HG03342 (cell line): ENCODE data around the gene ETV1.
A peak's percentile ranks its signal among the peaks of the same experiment; 100 is the strongest.

Experiments used
- ATAC-seq: cut with Tn5 transposase; IDR thresholded peaks from one replicate; pipeline ENCODE4 v1.9.1; 2021; ENCODE audit warnings: mild to moderate bottlenecking, moderate library complexity; ENCODE audit not compliant: unreplicated experiment

ETV1 gene

GRCh38 chr7:13886356-13886755 lies 103.1 kb downstream of the ETV1 start:
- no peak for ATAC-seq

- ATAC-seq, result no peak
These were observed 107.4 kb downstream of the ETV1 start for GRCh38 chr7:13882051-13882450.

- ATAC-seq, result no peak
These were observed 108.7 kb downstream of the ETV1 start for GRCh38 chr7:13880789-13881188.

- ATAC-seq, result no peak
These were observed 109.3 kb downstream of the ETV1 start for GRCh38 chr7:13879994-13880686.

- ATAC-seq, result no peak
These were observed 110.3 kb downstream of the ETV1 start for GRCh38 chr7:13879143-13879542.

GRCh38 chr7:13878154-13878553 lies 111.3 kb downstream of the ETV1 start:
- ATAC-seq, result no peak

- ATAC-seq, result no peak
These were observed 113.9 kb downstream of the ETV1 start for GRCh38 chr7:13875496-13876074.

- ATAC-seq, result no peak
These were observed 114.7 kb downstream of the ETV1 start for GRCh38 chr7:13874783-13875182.

GRCh38 chr7:13872709-13873108 lies 116.8 kb downstream of the ETV1 start:
- no peak for ATAC-seq

- ATAC-seq, result no peak
These were observed 118.5 kb downstream of the ETV1 start for GRCh38 chr7:13871008-13871407.

GRCh38 chr7:13860734-13861133 lies 128.7 kb downstream of the ETV1 start:
- no peak for ATAC-seq

GRCh38 chr7:13856012-13856411 lies 133.5 kb downstream of the ETV1 start:
- ATAC-seq, result no peak

- no peak for ATAC-seq
These were observed 137.0 kb downstream of the ETV1 start for GRCh38 chr7:13852281-13852968.

GRCh38 chr7:13851736-13852135 lies 137.7 kb downstream of the ETV1 start:
- ATAC-seq, result no peak

- peak; percentile 67 for ATAC-seq
These were observed 139.2 kb downstream of the ETV1 start for GRCh38 chr7:13850185-13850752.

- no peak for ATAC-seq
These were observed 140.1 kb downstream of the ETV1 start for GRCh38 chr7:13849163-13849892.

GRCh38 chr7:13848681-13849131 lies 140.8 kb downstream of the ETV1 start:
- no peak for ATAC-seq

- ATAC-seq, result no peak
These were observed 143.1 kb downstream of the ETV1 start for GRCh38 chr7:13846386-13846785.

GRCh38 chr7:13845601-13846000 lies 143.9 kb downstream of the ETV1 start:
- ATAC-seq, result no peak

- no peak for ATAC-seq
These were observed 144.5 kb downstream of the ETV1 start for GRCh38 chr7:13844954-13845353.

- no peak for ATAC-seq
These were observed 148.2 kb downstream of the ETV1 start for GRCh38 chr7:13841284-13841683.
